Naive thymus-derived CD4-positive, alpha-beta T cell (primary cell): ENCODE data around the gene EML6. TPM values are rescaled to one million over a fixed set of nuclear protein-coding genes. Genes with fewer than 3 reads are reported as not detected.
A peak's percentile ranks its signal among the peaks of the same experiment; 100 is the strongest.

Experiments
- ATAC-seq: fragments of 150-1000 bp; cut with Tn5 transposase; 2 replicates; pipeline ENCODE4 v1.10.0; 2021; ENCODE audit warnings: mild to moderate bottlenecking, moderate library complexity
- CTCF ChIA-PET: fragments of 350-600 bp; sonication (Branson Sonifier 250); formaldehyde crosslinking; loops from one replicate; lab custom pipeline; 2021; ENCODE audit warnings: antibody characterized with exemption; lab: Charles Lee
- POLR2A ChIA-PET: fragments of 350-600 bp; sonication (Branson Sonifier 250); formaldehyde crosslinking; loops from one replicate; lab custom pipeline; 2021; ENCODE audit warnings: antibody characterized with exemption, inconsistent platforms; lab: Charles Lee
- DNase-seq, 9 donors: peaks; one replicate each; pipeline versions ENCODE4 v3.0.0 to v3.0.0-alpha.2; 2020 to 2022; ENCODE audit warnings: mixed read lengths in 1 of 9
- H3K27ac ChIP-seq: one replicate; pipeline ENCODE4 v1.7.0; 2013; ENCODE audit warnings: mild to moderate bottlenecking, low read depth, low read length, moderate library complexity
- H3K27me3 ChIP-seq, 2 donors: one replicate each; pipeline ENCODE4 v1.7.0; 2013; ENCODE audit warnings: low read length in 2 of 2, mild to moderate bottlenecking in 2 of 2, moderate library complexity in 2 of 2; ENCODE audit not compliant: control insufficient read depth in 2 of 2, insufficient read depth in 2 of 2
- H3K36me3 ChIP-seq, 3 experiments: 1 replicate in 2 of 3; 2 replicates in 1 of 3; pipeline ENCODE4 v1.7.0; 2013; ENCODE audit warnings: low read length in 3 of 3, mild to moderate bottlenecking in 3 of 3, moderate library complexity in 1 of 3; ENCODE audit not compliant: insufficient read depth in 3 of 3, control insufficient read depth in 2 of 3
- H3K4me1 ChIP-seq, 2 donors: one replicate each; pipeline ENCODE4 v1.7.0; 2013; ENCODE audit warnings: low read length in 2 of 2, mild to moderate bottlenecking in 2 of 2, moderate library complexity in 1 of 2; ENCODE audit not compliant: control insufficient read depth in 2 of 2, insufficient read depth in 2 of 2
- H3K4me3 ChIP-seq: 2 replicates; pipeline ENCODE4 v1.7.0; 2013; ENCODE audit warnings: mild to moderate bottlenecking, low read length
- H3K9me3 ChIP-seq, 3 experiments: 1 replicate in 2 of 3; 2 replicates in 1 of 3; pipeline ENCODE4 v1.7.0; 2013; ENCODE audit warnings: low read length in 3 of 3; ENCODE audit not compliant: control insufficient read depth in 2 of 3
- H3K27ac Mint-ChIP-seq, 9 donors: one replicate each; pipeline ENCODE4 v1.8.0; 2020 to 2022; ENCODE audit warnings: mixed read lengths in 9 of 9, mild to moderate bottlenecking in 8 of 9, moderate library complexity in 5 of 9, inconsistent platforms in 2 of 9
- H3K27me3 Mint-ChIP-seq, 5 donors: one replicate each; pipeline ENCODE4 v1.8.0; 2021 to 2022; ENCODE audit warnings: mixed read lengths in 5 of 5, mild to moderate bottlenecking in 1 of 5
- H3K36me3 Mint-ChIP-seq, 5 donors: one replicate each; pipeline ENCODE4 v1.8.0; 2020 to 2022; ENCODE audit warnings: mixed read lengths in 5 of 5, mild to moderate bottlenecking in 3 of 5, inconsistent platforms in 1 of 5
- H3K4me1 Mint-ChIP-seq, 7 donors: one replicate each; pipeline ENCODE4 v1.8.0; 2020 to 2022; ENCODE audit warnings: mixed read lengths in 7 of 7, mild to moderate bottlenecking in 3 of 7, inconsistent platforms in 1 of 7
- H3K4me3 Mint-ChIP-seq, 10 donors: one replicate each; pipeline ENCODE4 v1.8.0; 2020 to 2022; ENCODE audit warnings: mild to moderate bottlenecking in 10 of 10, mixed read lengths in 10 of 10, moderate library complexity in 6 of 10, inconsistent platforms in 2 of 10
- H3K9me3 Mint-ChIP-seq, 11 donors: one replicate each; pipeline ENCODE4 v1.8.0; 2020 to 2022; ENCODE audit warnings: mixed read lengths in 11 of 11, mild to moderate bottlenecking in 4 of 11, inconsistent platforms in 1 of 11, moderate library complexity in 1 of 11
- intact Hi-C, 2 donors: fragments of 100-400 bp; cut with micrococcal nuclease; formaldehyde crosslinking; loops; one replicate each; pipeline ENCODE4 v1.15.1; 2023
- polyA plus RNA-seq, 2 donors: library from polyadenylated mRNA; unstranded; fragments of 300-500 nt; fragmentation: Illumina TruSeq; gene quantifications; one replicate each; pipeline ENCODE4 v1.2.3, GENCODE V29; 2021
- total RNA-seq, 6 experiments: library from RNA in 5 of 6; stranded (reverse) in 5 of 6; gene quantifications; 1 replicate in 5 of 6; 2 replicates in 1 of 6; pipeline ENCODE4 v1.2.3 and lab custom pipeline; 2021 to 2026

EML6 gene
- total and polyA plus RNA-seq, 7 experiments from 2014 or later: 0.32 to 2.5 (median 1.5) TPM; not detected in 2

DNA sequence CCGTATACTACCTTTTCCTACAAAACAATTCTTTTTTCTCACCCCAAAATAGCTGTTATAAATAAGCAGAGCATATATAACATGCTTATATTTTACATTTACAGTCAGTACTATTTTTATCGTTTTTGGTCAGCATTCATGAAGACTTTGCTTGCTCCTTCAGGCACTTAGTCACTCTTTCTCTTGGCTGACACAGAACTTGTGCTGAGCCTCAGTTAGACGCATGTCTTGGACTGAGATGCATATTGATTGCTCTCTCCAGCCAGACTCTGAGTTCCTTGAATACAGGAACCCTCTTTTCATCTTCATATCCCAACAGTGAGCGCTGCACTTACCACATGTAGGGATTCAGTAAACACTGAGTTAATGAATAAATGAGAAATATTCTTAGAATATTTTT, 168.4 kb downstream of the EML6 start:
- H3K4me3 ChIP-seq: no peak overlapping the region
- Mint-ChIP-seq H3K27ac (no peak overlapping the region), H3K27me3 (peaks cover 6 to 18% (median 13%) of the 10 kb centered on the region in 5 donors), H3K4me3 (no peak overlapping the region), H3K36me3 (peaks cover 0 to 4% (median 0%) of the 10 kb centered on the region in 5 donors), H3K4me1 (peaks cover 0 to 9% (median 0%) of the 10 kb centered on the region in 7 donors), H3K9me3 (peaks cover 0 to 3% (median 0%) of the 10 kb centered on the region in 11 donors)
- no peaks in the 10 kb centered on the region for H3K9me3 ChIP-seq
- no peak overlapping the region for H3K27ac ChIP-seq
- intact Hi-C loops: no loop called here
- peaks cover 0 to 5% of the 10 kb centered on the region in 2 donors for H3K4me1 ChIP-seq
- H3K36me3 ChIP-seq: no peaks in the 10 kb centered on the region
- ATAC-seq (no peak), DNase-seq (no peak)
- CTCF ChIA-PET: interaction anchor here (0.6 kb wide), 1 partner anchor 791 kb away, joined by 7 read pairs; no protein-coding TSS in a partner anchor
- POLR2A ChIA-PET: no interaction called here
- no peaks in the 10 kb centered on the region for H3K27me3 ChIP-seq

DNA sequence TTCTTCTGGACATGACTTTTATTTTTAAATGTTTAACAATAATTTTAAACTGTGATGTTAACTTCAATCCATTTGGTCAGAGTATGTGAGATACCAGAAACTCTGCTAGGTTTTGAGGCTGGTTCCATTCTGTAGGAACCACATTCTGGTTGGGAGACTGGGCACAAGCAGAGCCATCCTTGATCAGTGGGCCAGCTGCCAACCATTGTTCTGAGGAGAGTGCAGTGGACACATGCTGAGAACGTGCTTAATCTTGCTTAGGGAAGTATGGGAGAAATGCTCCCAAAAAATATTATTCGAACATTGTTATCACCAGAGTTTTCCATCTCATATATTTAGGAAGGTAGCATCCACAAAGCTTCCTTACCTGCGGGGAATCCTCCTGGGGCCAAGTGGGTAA, 171.0 kb downstream of the EML6 start:
- CTCF ChIA-PET: no interaction called here
- no peaks in the 10 kb centered on the region for H3K9me3 ChIP-seq
- peaks cover 0 to 19% of the 10 kb centered on the region in 2 donors for H3K4me1 ChIP-seq
- ATAC-seq: no peak
- peaks cover 0 to 6% (median 0%) of the 10 kb centered on the region in 5 donors for H3K36me3 Mint-ChIP-seq
- no peaks in the 10 kb centered on the region for H3K36me3 ChIP-seq
- no peak overlapping the region for H3K4me3 Mint-ChIP-seq
- H3K27ac ChIP-seq: no peak overlapping the region
- H3K27ac Mint-ChIP-seq: no peak overlapping the region
- no peak overlapping the region for H3K4me3 ChIP-seq
- H3K4me1 Mint-ChIP-seq: peaks cover 3 to 32% (median 23%) of the 10 kb centered on the region in 7 donors
- H3K27me3 Mint-ChIP-seq: peaks cover 0 to 11% (median 5%) of the 10 kb centered on the region in 5 donors
- H3K9me3 Mint-ChIP-seq: peaks cover 0 to 2% (median 0%) of the 10 kb centered on the region in 11 donors
- DNase-seq: no peak
- H3K27me3 ChIP-seq: no peaks in the 10 kb centered on the region
- POLR2A ChIA-PET: no interaction called here
- intact Hi-C loops: no loop called here

DNA sequence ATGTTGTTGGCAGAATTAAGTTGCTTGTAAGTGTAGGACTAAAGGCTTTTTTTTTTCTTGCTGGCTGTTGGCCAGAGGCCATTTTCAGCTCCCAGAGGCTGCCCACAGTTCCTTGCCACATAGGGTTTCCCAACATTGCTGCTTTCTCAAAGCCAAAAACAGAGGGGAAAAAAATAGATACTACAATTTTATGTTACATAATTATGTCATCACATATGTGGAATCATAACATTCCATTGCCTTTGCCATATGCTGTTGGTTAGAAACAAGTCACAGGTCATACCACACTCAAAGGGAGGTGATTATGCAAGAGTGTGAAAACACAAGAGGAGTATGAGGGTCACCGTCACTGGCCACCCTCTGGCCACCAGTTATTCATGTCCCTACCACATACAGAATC, 172.3 kb downstream of the EML6 start:
- ChIA-PET CTCF (interaction anchor here (1.2 kb wide), 1 partner anchor 371 kb away, joined by 3 read pairs; no protein-coding TSS in a partner anchor), POLR2A (no interaction called here)
- Histone ChIP-seq H3K9me3 (no peaks in the 10 kb centered on the region), H3K27me3 (no peaks in the 10 kb centered on the region), H3K27ac (no peak overlapping the region), H3K4me1 (peaks cover 0 to 19% of the 10 kb centered on the region in 2 donors), H3K36me3 (no peaks in the 10 kb centered on the region), H3K4me3 (no peak overlapping the region)
- DNase-seq: no peak
- Mint-ChIP-seq H3K27ac (peak overlapping the region in 2 of 9 donors; percentile 5 to 7), H3K4me1 (peaks cover 3 to 32% (median 23%) of the 10 kb centered on the region in 7 donors), H3K4me3 (no peak overlapping the region), H3K27me3 (peaks cover 0 to 3% (median 0%) of the 10 kb centered on the region in 5 donors), H3K36me3 (peaks cover 0 to 6% (median 0%) of the 10 kb centered on the region in 5 donors), H3K9me3 (peaks cover 0 to 2% (median 0%) of the 10 kb centered on the region in 11 donors)
- ATAC-seq: no peak
- intact Hi-C loops: loop anchor here in 1 of 2 donors (2.0 kb wide), 1 partner anchor 29 kb away; no protein-coding TSS in a partner anchor

DNA sequence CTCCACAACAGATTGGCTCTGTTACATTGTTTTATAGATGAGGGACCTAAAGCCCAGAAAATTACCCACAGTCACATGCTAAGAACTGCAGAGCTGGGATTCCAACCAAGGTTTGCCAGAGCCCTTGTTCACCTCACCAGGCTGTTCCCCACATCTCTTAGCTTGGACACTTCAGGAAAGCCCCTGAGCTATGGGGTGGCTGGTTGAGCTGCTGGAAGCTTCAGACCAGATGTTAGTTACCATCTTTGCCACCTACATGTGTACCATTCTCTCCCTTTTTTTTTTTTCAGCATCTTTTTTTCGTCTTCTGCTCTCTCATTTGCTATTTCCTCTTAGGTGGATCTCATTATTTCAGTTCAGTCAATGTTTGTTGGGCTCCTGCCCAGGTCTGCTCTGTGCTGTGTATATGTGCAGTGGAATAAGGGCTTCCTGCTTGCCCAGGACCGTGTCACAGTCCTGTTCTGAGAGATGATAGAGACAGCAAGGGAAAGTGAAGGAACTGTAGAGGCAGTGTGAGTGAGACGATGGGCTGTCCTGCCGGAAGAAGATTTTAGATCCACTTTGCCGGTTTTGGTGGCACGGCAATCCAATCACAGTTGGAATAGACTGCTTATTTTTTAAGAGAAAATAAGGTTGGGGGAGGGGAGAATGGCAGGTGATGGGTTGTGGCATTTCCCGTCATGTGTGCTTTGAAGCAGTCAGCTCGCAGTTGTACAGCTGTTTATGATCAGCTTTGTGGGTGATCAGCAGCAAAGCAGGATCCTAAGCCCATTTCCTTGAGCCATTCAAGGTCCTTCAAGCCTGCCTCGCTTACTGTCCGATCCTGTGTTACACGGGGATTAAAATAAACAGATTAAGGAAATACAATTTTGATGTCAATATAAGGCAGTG, 174.2 kb downstream of the EML6 start:
- Histone ChIP-seq H3K27ac (peak overlapping the region; percentile 17), H3K27me3 (no peaks in the 10 kb centered on the region), H3K36me3 (no peaks in the 10 kb centered on the region), H3K4me1 (peaks cover 0 to 19% of the 10 kb centered on the region in 2 donors), H3K9me3 (no peaks in the 10 kb centered on the region), H3K4me3 (peak overlapping the region; percentile 1)
- intact Hi-C loops: loop anchor here in 1 of 2 donors (2.0 kb wide), 2 partner anchors 31 to 115 kb away; no protein-coding TSS in a partner anchor
- peaks cover 0 to 2% (median 0%) of the 10 kb centered on the region in 11 donors for H3K9me3 Mint-ChIP-seq
- peaks cover 3 to 32% (median 23%) of the 10 kb centered on the region in 7 donors for H3K4me1 Mint-ChIP-seq
- no peaks in the 10 kb centered on the region for H3K27me3 Mint-ChIP-seq
- H3K36me3 Mint-ChIP-seq: peaks cover 0 to 6% (median 0%) of the 10 kb centered on the region in 5 donors
- H3K27ac Mint-ChIP-seq: peak overlapping the region; percentile 71 to 94 (median 83)
- H3K4me3 Mint-ChIP-seq: peak overlapping the region; percentile 46 to 89 (median 70)
- CTCF ChIA-PET: interaction anchor here (0.6 to 5.2 kb wide), 4 partner anchors 10 to 278 kb away, joined by 3 to 38 read pairs (median 4); no protein-coding TSS in a partner anchor
- DNase-seq (peak in 7 of 9 donors; percentile 15 to 79 (median 57)), ATAC-seq (peak; percentile 67)
- POLR2A ChIA-PET: no interaction called here

DNA sequence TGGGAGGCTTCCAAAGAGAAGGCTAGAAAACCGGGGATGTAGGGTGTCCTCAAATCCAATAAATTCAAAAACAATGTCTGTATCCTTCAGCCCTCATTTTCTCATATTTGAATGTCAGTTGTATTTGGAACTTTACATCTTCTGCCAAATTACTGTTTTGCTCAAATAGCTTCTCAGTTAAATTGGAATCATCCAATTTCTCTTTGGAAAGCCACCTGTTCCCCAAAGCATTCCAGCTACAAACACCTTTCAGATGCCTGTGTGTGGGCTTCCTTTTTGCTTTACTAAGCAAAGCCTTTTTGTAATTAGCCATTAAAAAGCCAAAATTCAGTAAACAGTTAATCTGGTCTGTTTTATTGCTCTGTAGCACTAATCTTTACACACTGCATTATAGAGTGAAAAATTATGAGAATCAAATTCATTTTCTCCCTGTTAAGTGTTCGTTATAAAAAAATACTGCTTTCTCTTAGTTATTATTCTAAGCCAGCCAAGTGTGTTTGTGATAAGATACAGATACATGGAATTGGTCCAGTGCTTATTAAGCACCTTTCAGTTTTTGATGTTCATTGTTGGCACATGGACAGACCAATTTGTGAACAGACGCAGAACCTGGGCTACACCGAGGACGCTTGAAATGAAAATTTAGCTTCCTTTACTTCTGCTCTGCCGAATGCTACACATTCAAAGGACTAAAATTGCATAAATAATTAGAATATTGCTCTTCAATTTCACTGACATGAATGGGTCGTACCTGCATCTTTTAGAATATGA, 175.2 kb downstream of the EML6 start:
- H3K4me3 Mint-ChIP-seq: peak overlapping the region; percentile 43 to 89 (median 68)
- ATAC-seq (no peak), DNase-seq (no peak)
- peaks cover 1 to 19% of the 10 kb centered on the region in 2 donors for H3K4me1 ChIP-seq
- peaks cover 0 to 2% (median 0%) of the 10 kb centered on the region in 11 donors for H3K9me3 Mint-ChIP-seq
- no peaks in the 10 kb centered on the region for H3K36me3 ChIP-seq
- no peaks in the 10 kb centered on the region for H3K9me3 ChIP-seq
- peaks cover 3 to 32% (median 23%) of the 10 kb centered on the region in 7 donors for H3K4me1 Mint-ChIP-seq
- no peaks in the 10 kb centered on the region for H3K27me3 ChIP-seq
- POLR2A ChIA-PET: interaction anchor here (0.6 kb wide), 2 partner anchors 148 to 323 kb away, joined by 3 read pairs; no protein-coding TSS in a partner anchor
- H3K36me3 Mint-ChIP-seq: peaks cover 0 to 6% (median 0%) of the 10 kb centered on the region in 5 donors
- peak overlapping the region; percentile 53 to 94 (median 83) for H3K27ac Mint-ChIP-seq
- CTCF ChIA-PET: interaction anchor here (0.6 to 5.2 kb wide), 6 partner anchors 8 to 277 kb away, joined by 3 to 38 read pairs (median 7); no protein-coding TSS in a partner anchor
- H3K4me3 ChIP-seq: no peak overlapping the region
- no peaks in the 10 kb centered on the region for H3K27me3 Mint-ChIP-seq
- intact Hi-C loops: loop anchor here in 1 of 2 donors (2.0 kb wide), 1 partner anchor 114 kb away; no protein-coding TSS in a partner anchor
- H3K27ac ChIP-seq: no peak overlapping the region
